ENCODE results near the gene TELO2. TPM values are rescaled to one million over a fixed set of nuclear protein-coding genes. Genes with fewer than 3 reads are reported as not detected.

The TELO2 gene
- total and polyA plus RNA-seq, 12 donors = 14.5 to 50.5 (median 20.8) TPM

GRCh38 chr16:1451702-1452392 is 41.3 kb upstream of the TELO2 start:
- ATAC-seq (no peak), DNase-seq (no peak)
- 94 to 96% methylated on average over 34 of the region's 34 CpGs for WGBS, 2 donors
- no peak overlapping the region for H3K27ac ChIP-seq
- TF ChIP-seq CTCF (IDR thresholded peaks at IDR 0.05) = no peak
- no peak overlapping the region for H3K4me3 ChIP-seq
- H3K9me3 ChIP-seq = no peaks in the 10 kb centered on the region
- no peaks in the 10 kb centered on the region for H3K4me1 ChIP-seq
- peaks cover 0 to 100% (median 52%) of the 10 kb centered on the region in 9 donors for H3K36me3 ChIP-seq
- intact Hi-C loops (cut with DNase I) = no loop called here
- no peaks in the 10 kb centered on the region for H3K27me3 ChIP-seq

DNA sequence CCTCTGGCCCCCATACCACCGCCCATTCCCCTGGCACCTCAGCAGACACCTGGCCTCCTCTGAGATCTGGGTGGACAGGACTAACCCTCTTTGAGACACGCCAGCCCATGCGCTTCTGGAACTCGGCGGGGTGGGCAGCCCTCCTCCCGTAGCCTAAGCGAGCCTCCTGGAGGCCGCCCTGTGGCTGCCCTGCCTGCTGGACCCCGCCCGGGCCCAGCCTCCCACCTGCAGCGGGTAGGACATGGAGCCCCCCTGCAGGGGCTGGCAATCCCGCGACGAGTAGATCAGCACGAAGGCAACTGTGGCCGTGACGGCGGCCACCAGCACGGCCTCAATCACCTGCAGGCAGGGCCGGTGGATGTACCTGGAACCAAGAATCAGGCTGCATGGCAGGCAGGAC is 40.6 kb upstream of the TELO2 start:
- DNase-seq = no peak
- Histone ChIP-seq H3K27ac (no peak overlapping the region), H3K27me3 (no peaks in the 10 kb centered on the region), H3K4me3 (no peak overlapping the region), H3K9me3 (no peaks in the 10 kb centered on the region), H3K36me3 (peaks cover 0 to 98% (median 54%) of the 10 kb centered on the region in 9 donors), H3K4me1 (no peaks in the 10 kb centered on the region)
- TF ChIP-seq CTCF (IDR thresholded peaks at IDR 0.05) = no peak
- WGBS, 2 donors = 94 to 98% methylated on average over 20 of the region's 20 CpGs
- intact Hi-C loops (cut with DNase I) = no loop called here
- ATAC-seq = no peak

- Histone ChIP-seq H3K27me3 (no peaks in the 10 kb centered on the region), H3K4me3 (no peak overlapping the region), H3K27ac (no peak overlapping the region), H3K4me1 (no peaks in the 10 kb centered on the region), H3K9me3 (no peaks in the 10 kb centered on the region), H3K36me3 (peaks cover 0 to 98% (median 58%) of the 10 kb centered on the region in 9 donors)
- no peak for TF ChIP-seq CTCF (IDR thresholded peaks at IDR 0.05)
- DNase-seq (no peak), ATAC-seq (no peak)
- intact Hi-C loops (cut with DNase I) = no loop called here
- 94 to 96% methylated on average over 19 of the region's 19 CpGs for WGBS, 2 donors
These were observed 39.8 kb upstream of the TELO2 start for GRCh38 chr16:1453316-1453715.

DNA sequence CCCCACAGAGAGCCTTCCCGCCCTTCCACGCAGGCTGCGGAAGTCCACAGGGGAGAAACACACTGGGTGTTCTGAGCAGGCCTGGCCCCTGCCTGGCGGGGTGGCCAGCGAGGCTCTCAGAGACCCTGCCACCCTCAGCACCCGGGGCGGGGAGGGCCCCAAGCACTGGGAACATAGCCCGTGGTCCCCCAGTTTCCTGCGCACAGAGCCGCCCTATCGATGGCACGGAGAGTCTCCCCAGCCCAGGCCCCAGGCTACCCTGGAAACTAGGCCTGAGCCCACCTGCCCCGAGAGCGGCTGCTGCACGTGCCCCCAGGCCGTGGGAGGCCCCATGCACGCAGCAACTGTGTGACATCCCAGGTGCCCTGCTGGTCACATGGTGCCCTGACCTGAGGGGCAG is 38.6 kb upstream of the TELO2 start:
- Histone ChIP-seq H3K4me1 (no peaks in the 10 kb centered on the region), H3K27me3 (no peaks in the 10 kb centered on the region), H3K9me3 (no peaks in the 10 kb centered on the region), H3K36me3 (peaks cover 0 to 95% (median 65%) of the 10 kb centered on the region in 9 donors), H3K4me3 (no peak overlapping the region), H3K27ac (no peak overlapping the region)
- intact Hi-C loops (cut with DNase I) = no loop called here
- ATAC-seq = no peak
- DNase-seq = no peak
- 88 to 93% methylated on average over 17 of the region's 17 CpGs for WGBS, 2 donors
- no peak for TF ChIP-seq CTCF (IDR thresholded peaks at IDR 0.05)
